Activated CD4-positive, alpha-beta T cell treated with anti-CD3 and anti-CD28 coated beads, Interleukin-2, amount 10 ng/mL, durations not matched to agents 24 days and 14 days (primary cell): ENCODE results near the gene FBXL13. TPM values are rescaled to one million over a fixed set of nuclear protein-coding genes. Genes with fewer than 3 reads are reported as not detected.

ENCODE experiments used
- DNase-seq: peaks from one replicate; pipeline ENCODE4 v3.0.0; 2022
- H3K27ac Mint-ChIP-seq: one replicate; pipeline ENCODE4 v1.8.0; 2022; ENCODE audit warnings: mild to moderate bottlenecking, mixed read lengths
- H3K27me3 Mint-ChIP-seq: one replicate; pipeline ENCODE4 v1.8.0; 2022; ENCODE audit warnings: mixed read lengths
- H3K36me3 Mint-ChIP-seq: one replicate; pipeline ENCODE4 v1.8.0; 2022; ENCODE audit warnings: low read depth, mild to moderate bottlenecking, mixed read lengths
- H3K4me1 Mint-ChIP-seq: one replicate; pipeline ENCODE4 v1.8.0; 2021; ENCODE audit warnings: mixed read lengths
- H3K4me3 Mint-ChIP-seq: one replicate; pipeline ENCODE4 v1.8.0; 2022; ENCODE audit warnings: mild to moderate bottlenecking, moderate library complexity, mixed read lengths
- H3K9me3 Mint-ChIP-seq: one replicate; pipeline ENCODE4 v1.8.0; 2021; ENCODE audit warnings: mixed read lengths
- intact Hi-C: fragments of 100-400 bp; cut with micrococcal nuclease; formaldehyde crosslinking; loops from one replicate; pipeline ENCODE4 v1.15.1; 2023
- total RNA-seq: library from RNA; stranded (reverse); gene quantifications from 2 replicates; pipeline ENCODE4 v1.2.3, GENCODE V29; 2022

FBXL13 gene
- total RNA-seq, 1 donor from 2014 or later: 0.09 TPM

- DNase-seq: no peak
- Mint-ChIP-seq H3K9me3 (no peaks in the 10 kb centered on the region), H3K4me1 (peaks cover 8% of the 10 kb centered on the region), H3K36me3 (no peaks in the 10 kb centered on the region), H3K27me3 (peaks cover 6% of the 10 kb centered on the region), H3K27ac (no peak overlapping the region), H3K4me3 (no peak overlapping the region)
- intact Hi-C loops: no loop called here
Measured at GRCh38 chr7:102837802-102838201, 236.8 kb downstream of the FBXL13 start.

- Mint-ChIP-seq H3K27ac (no peak overlapping the region), H3K4me1 (peaks cover 8% of the 10 kb centered on the region), H3K27me3 (peaks cover 6% of the 10 kb centered on the region), H3K36me3 (no peaks in the 10 kb centered on the region), H3K4me3 (no peak overlapping the region), H3K9me3 (no peaks in the 10 kb centered on the region)
- DNase-seq: no peak
- intact Hi-C loops: no loop called here
Measured at GRCh38 chr7:102836977-102837376, 237.6 kb downstream of the FBXL13 start.

GRCh38 chr7:102836191-102836919 is 238.2 kb downstream of the FBXL13 start:
- Mint-ChIP-seq H3K27me3 (peaks cover 6% of the 10 kb centered on the region), H3K9me3 (no peaks in the 10 kb centered on the region), H3K36me3 (no peaks in the 10 kb centered on the region), H3K27ac (no peak overlapping the region), H3K4me1 (peaks cover 8% of the 10 kb centered on the region), H3K4me3 (no peak overlapping the region)
- no peak for DNase-seq
- intact Hi-C loops: no loop called here

- Mint-ChIP-seq H3K4me1 (peaks cover 8% of the 10 kb centered on the region), H3K4me3 (no peak overlapping the region), H3K27me3 (peaks cover 6% of the 10 kb centered on the region), H3K9me3 (no peaks in the 10 kb centered on the region), H3K36me3 (no peaks in the 10 kb centered on the region), H3K27ac (peak overlapping the region; percentile 17)
- intact Hi-C loops: loop anchor here (1.0 kb wide), 2 partner anchors 21 to 41 kb away; no protein-coding TSS in a partner anchor
- peak; percentile 66 for DNase-seq
Measured at GRCh38 chr7:102834999-102835398, 239.6 kb downstream of the FBXL13 start.

- intact Hi-C loops: no loop called here
- H3K27me3 Mint-ChIP-seq: peaks cover 6% of the 10 kb centered on the region
- H3K4me3 Mint-ChIP-seq: no peak overlapping the region
- no peaks in the 10 kb centered on the region for H3K9me3 Mint-ChIP-seq
- no peaks in the 10 kb centered on the region for H3K36me3 Mint-ChIP-seq
- DNase-seq: no peak
- no peak overlapping the region for H3K27ac Mint-ChIP-seq
- peaks cover 8% of the 10 kb centered on the region for H3K4me1 Mint-ChIP-seq
Measured at GRCh38 chr7:102834466-102834865, 240.1 kb downstream of the FBXL13 start.

GRCh38 chr7:102833343-102833742 is 241.3 kb downstream of the FBXL13 start:
- intact Hi-C loops: no loop called here
- Mint-ChIP-seq H3K9me3 (no peaks in the 10 kb centered on the region), H3K27me3 (peaks cover 4% of the 10 kb centered on the region), H3K27ac (no peak overlapping the region), H3K4me1 (peaks cover 8% of the 10 kb centered on the region), H3K36me3 (peaks cover 3% of the 10 kb centered on the region), H3K4me3 (no peak overlapping the region)
- DNase-seq: no peak

- Mint-ChIP-seq H3K27me3 (peaks cover 2% of the 10 kb centered on the region), H3K4me1 (peaks cover 8% of the 10 kb centered on the region), H3K27ac (no peak overlapping the region), H3K36me3 (peaks cover 3% of the 10 kb centered on the region), H3K4me3 (no peak overlapping the region), H3K9me3 (no peaks in the 10 kb centered on the region)
- intact Hi-C loops: no loop called here
- DNase-seq: no peak
Measured at GRCh38 chr7:102832674-102833073, 241.9 kb downstream of the FBXL13 start.

- Mint-ChIP-seq H3K27ac (no peak overlapping the region), H3K4me3 (no peak overlapping the region), H3K4me1 (peaks cover 6% of the 10 kb centered on the region), H3K36me3 (peaks cover 5% of the 10 kb centered on the region), H3K27me3 (no peaks in the 10 kb centered on the region), H3K9me3 (no peaks in the 10 kb centered on the region)
- no peak for DNase-seq
- intact Hi-C loops: no loop called here
Measured at GRCh38 chr7:102830197-102830596, 244.4 kb downstream of the FBXL13 start.

GRCh38 chr7:102829075-102829474 is 245.5 kb downstream of the FBXL13 start:
- intact Hi-C loops: no loop called here
- H3K9me3 Mint-ChIP-seq: no peaks in the 10 kb centered on the region
- DNase-seq: no peak
- no peak overlapping the region for H3K27ac Mint-ChIP-seq
- H3K4me1 Mint-ChIP-seq: no peaks in the 10 kb centered on the region
- no peak overlapping the region for H3K4me3 Mint-ChIP-seq
- H3K36me3 Mint-ChIP-seq: peaks cover 5% of the 10 kb centered on the region
- no peaks in the 10 kb centered on the region for H3K27me3 Mint-ChIP-seq

- peaks cover 5% of the 10 kb centered on the region for H3K36me3 Mint-ChIP-seq
- no peak overlapping the region for H3K4me3 Mint-ChIP-seq
- no peaks in the 10 kb centered on the region for H3K9me3 Mint-ChIP-seq
- intact Hi-C loops: no loop called here
- no peaks in the 10 kb centered on the region for H3K27me3 Mint-ChIP-seq
- DNase-seq: no peak
- no peak overlapping the region for H3K27ac Mint-ChIP-seq
- no peaks in the 10 kb centered on the region for H3K4me1 Mint-ChIP-seq
Measured at GRCh38 chr7:102828286-102828685, 246.3 kb downstream of the FBXL13 start.

- Mint-ChIP-seq H3K4me3 (no peak overlapping the region), H3K9me3 (no peaks in the 10 kb centered on the region), H3K4me1 (no peaks in the 10 kb centered on the region), H3K36me3 (peaks cover 3% of the 10 kb centered on the region), H3K27me3 (no peaks in the 10 kb centered on the region), H3K27ac (no peak overlapping the region)
- intact Hi-C loops: no loop called here
- DNase-seq: no peak
Measured at GRCh38 chr7:102823390-102824119, 251.0 kb downstream of the FBXL13 start.

- intact Hi-C loops: no loop called here
- no peaks in the 10 kb centered on the region for H3K36me3 Mint-ChIP-seq
Measured at GRCh38 chr7:102821994-102822747, 252.4 kb downstream of the FBXL13 start.

GRCh38 chr7:102819151-102819550 is 255.4 kb downstream of the FBXL13 start:
- Mint-ChIP-seq H3K4me1 (peaks cover 1% of the 10 kb centered on the region), H3K36me3 (peaks cover 1% of the 10 kb centered on the region), H3K27me3 (no peaks in the 10 kb centered on the region), H3K4me3 (no peak overlapping the region), H3K9me3 (no peaks in the 10 kb centered on the region), H3K27ac (no peak overlapping the region)
- intact Hi-C loops: loop anchor here (10.0 kb wide), 1 partner anchor 56 kb away; no protein-coding TSS in a partner anchor
- no peak for DNase-seq

More at GRCh38 chr7:102821994-102822747, 252.4 kb downstream of the FBXL13 start:
- no peaks in the 10 kb centered on the region for H3K4me1 Mint-ChIP-seq
- H3K27me3 Mint-ChIP-seq: no peaks in the 10 kb centered on the region
- no peak for DNase-seq
- H3K4me3 Mint-ChIP-seq: no peak overlapping the region
- no peaks in the 10 kb centered on the region for H3K9me3 Mint-ChIP-seq
- no peak overlapping the region for H3K27ac Mint-ChIP-seq
